Tibial nerve (tissue), 4 donors: ENCODE measurements around the gene GRHL1. TPM values are rescaled to one million over a fixed set of nuclear protein-coding genes. Genes with fewer than 3 reads are reported as not detected.

Source experiments
- DNase-seq, 2 donors: peaks; one replicate each; pipeline ENCODE4 v3.0.0-alpha.2; 2019; ENCODE audit warnings: low spot score in 2 of 2
- H3K27ac ChIP-seq, 4 donors: fragments of 200-600 bp; sonication (generic) in 3 of 4; one replicate each; pipeline ENCODE4 v1.5.1; 2017 to 2019; ENCODE audit warnings: mild to moderate bottlenecking in 1 of 4
- H3K27me3 ChIP-seq, 2 donors: fragments of 200-600 bp; sonication (generic) in 1 of 2; one replicate each; pipeline versions ENCODE4 v1.5.1 to v1.6.0; 2017 to 2019
- H3K36me3 ChIP-seq, 3 donors: fragments of 200-600 bp; sonication (generic); one replicate each; pipeline ENCODE4 v1.5.1; 2018 to 2019
- H3K4me1 ChIP-seq, 4 donors: fragments of 200-600 bp; sonication (generic) in 3 of 4; one replicate each; pipeline ENCODE4 v1.5.1; 2017 to 2019
- H3K4me3 ChIP-seq, 4 donors: fragments of 200-600 bp; sonication (generic) in 3 of 4; one replicate each; pipeline ENCODE4 v1.5.1; 2017 to 2019; ENCODE audit warnings: mild to moderate bottlenecking in 1 of 4, moderate library complexity in 1 of 4
- H3K9me3 ChIP-seq, 4 donors: fragments of 200-600 bp; sonication (generic) in 3 of 4; one replicate each; pipeline ENCODE4 v1.5.1; 2017 to 2019
- EP300 ChIP-seq, 2 donors: sonication (generic); formaldehyde crosslinking; IDR thresholded peaks; one replicate each; pipeline ENCODE4 v1.6.1; 2017; ENCODE audit warnings: antibody characterized with exemption in 2 of 2, mild to moderate bottlenecking in 1 of 2
- POLR2A ChIP-seq, 2 donors: fragments of 450-650 bp; IDR thresholded peaks; one replicate each; pipeline ENCODE4 v1.6.1; 2017; ENCODE audit warnings: antibody characterized with exemption in 2 of 2, mild to moderate bottlenecking in 2 of 2, moderate library complexity in 2 of 2
- WGBS, 2 donors: methylation state at CpG; one replicate each; pipeline ENCODE4 v1.1.5; 2018; 5-methylcytosine and 5-hydroxymethylcytosine counted together
- total RNA-seq, 4 donors: library from RNA; depleted of rRNA; stranded (reverse); fragments of >200 nt; gene quantifications; one replicate each; pipeline ENCODE4 v1.1.0, GENCODE V29; 2016
- TF ChIP-seq, protein P1 (sequence below), 5 experiments: fragments of 200-600 bp in 3 of 5; fragments of 450-650 bp in 2 of 5; sonication (generic) in 3 of 5; IDR thresholded peaks; one replicate each; pipeline ENCODE4 v1.5.1; 2016 to 2019; ENCODE audit warnings: antibody characterized with exemption in 5 of 5, mild to moderate bottlenecking in 3 of 5, moderate library complexity in 2 of 5

The GRHL1 gene
- total RNA-seq, 4 donors from 2014 or later = 0.66 to 4.2 (median 2.3) TPM; not detected in 1

DNA sequence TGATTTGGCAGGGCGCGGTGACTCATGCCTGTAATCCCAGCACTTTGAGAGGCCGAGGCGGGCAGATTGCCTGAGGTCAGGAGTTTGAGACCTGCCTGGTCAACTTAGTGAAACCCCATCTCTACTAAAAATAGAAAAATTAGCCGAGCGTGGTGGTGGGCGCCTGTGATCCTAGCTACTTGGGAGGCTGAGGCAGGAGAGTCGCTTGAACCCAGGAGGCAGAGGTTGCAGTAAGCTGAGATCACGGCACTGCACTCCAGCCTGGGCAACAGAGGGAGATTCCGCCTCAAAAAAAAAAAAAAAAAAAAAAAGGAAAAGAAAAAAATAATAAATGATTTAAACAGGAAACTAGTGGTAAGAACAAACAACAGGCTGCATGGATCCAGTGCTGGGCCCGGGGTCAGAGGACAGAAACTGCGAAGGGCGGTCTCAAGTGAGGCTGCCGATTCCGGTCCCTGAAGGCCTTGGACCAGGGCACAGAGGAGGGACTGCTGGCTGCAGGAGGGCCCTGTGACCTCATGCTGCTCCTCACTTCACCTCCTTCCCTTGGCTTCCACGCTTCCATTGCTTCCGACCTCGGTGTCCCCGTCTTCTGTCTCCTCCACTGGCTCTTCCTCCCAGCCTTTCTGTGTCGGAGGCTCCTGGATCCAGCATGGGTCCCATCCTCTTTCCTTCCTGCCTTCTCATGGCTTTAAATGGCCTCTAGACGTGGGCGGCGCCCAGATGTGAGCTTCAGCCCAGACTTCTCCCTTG lies 2.1 kb upstream of the GRHL1 start:
- Histone ChIP-seq H3K36me3 (no peaks in the 10 kb centered on the region), H3K4me1 (peaks cover 0 to 15% (median 3%) of the 10 kb centered on the region in 4 donors), H3K4me3 (no peak overlapping the region), H3K9me3 (no peaks in the 10 kb centered on the region), H3K27ac (no peak overlapping the region), H3K27me3 (no peaks in the 10 kb centered on the region)
- WGBS, 2 donors = 92 to 94% methylated on average over 23 of the region's 23 CpGs
- no peak for TF ChIP-seq EP300 (IDR thresholded peaks at IDR 0.05)
- TF ChIP-seq, protein P1, sequence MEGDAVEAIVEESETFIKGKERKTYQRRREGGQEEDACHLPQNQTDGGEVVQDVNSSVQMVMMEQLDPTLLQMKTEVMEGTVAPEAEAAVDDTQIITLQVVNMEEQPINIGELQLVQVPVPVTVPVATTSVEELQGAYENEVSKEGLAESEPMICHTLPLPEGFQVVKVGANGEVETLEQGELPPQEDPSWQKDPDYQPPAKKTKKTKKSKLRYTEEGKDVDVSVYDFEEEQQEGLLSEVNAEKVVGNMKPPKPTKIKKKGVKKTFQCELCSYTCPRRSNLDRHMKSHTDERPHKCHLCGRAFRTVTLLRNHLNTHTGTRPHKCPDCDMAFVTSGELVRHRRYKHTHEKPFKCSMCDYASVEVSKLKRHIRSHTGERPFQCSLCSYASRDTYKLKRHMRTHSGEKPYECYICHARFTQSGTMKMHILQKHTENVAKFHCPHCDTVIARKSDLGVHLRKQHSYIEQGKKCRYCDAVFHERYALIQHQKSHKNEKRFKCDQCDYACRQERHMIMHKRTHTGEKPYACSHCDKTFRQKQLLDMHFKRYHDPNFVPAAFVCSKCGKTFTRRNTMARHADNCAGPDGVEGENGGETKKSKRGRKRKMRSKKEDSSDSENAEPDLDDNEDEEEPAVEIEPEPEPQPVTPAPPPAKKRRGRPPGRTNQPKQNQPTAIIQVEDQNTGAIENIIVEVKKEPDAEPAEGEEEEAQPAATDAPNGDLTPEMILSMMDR (IDR thresholded peaks at IDR 0.05) = no peak
- DNase-seq = no peak

DNA sequence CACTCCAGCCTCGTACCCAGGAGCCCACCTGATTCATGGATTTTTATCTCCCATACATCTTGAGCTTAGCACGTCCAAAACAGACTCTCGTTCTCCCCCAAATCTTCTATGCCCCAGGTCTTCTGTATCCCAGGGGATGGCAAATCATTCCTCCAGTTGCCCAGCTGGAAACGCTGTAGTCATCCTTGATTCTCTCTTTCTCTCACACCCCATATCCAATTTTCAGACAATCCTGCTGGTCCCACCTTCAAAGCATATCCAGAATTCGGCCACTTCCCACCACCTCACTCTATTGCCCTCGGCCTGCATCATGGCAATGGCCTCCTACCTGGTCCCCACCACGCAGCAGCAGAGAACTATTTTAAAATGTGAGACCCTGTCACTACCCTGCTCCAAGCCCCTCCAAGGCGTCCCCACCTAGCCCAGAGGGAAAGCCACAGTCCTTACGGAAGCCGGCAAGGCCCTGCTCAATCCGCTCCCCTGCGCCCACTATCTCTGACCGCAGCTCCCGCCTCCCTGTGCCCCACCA lies 1.4 kb upstream of the GRHL1 start:
- DNase-seq = no peak
- no peak for TF ChIP-seq POLR2A (IDR thresholded peaks at IDR 0.05)
- TF ChIP-seq, protein P1 (IDR thresholded peaks at IDR 0.05) = no peak
- no peak for TF ChIP-seq EP300 (IDR thresholded peaks at IDR 0.05)
- H3K9me3 ChIP-seq = no peaks in the 10 kb centered on the region
- no peaks in the 10 kb centered on the region for H3K36me3 ChIP-seq
- H3K4me1 ChIP-seq = peaks cover 0 to 15% (median 3%) of the 10 kb centered on the region in 4 donors
- WGBS, 2 donors = 94 to 95% methylated on average over 14 of the region's 14 CpGs
- H3K4me3 ChIP-seq = no peak overlapping the region
- no peaks in the 10 kb centered on the region for H3K27me3 ChIP-seq
- no peak overlapping the region for H3K27ac ChIP-seq

DNA sequence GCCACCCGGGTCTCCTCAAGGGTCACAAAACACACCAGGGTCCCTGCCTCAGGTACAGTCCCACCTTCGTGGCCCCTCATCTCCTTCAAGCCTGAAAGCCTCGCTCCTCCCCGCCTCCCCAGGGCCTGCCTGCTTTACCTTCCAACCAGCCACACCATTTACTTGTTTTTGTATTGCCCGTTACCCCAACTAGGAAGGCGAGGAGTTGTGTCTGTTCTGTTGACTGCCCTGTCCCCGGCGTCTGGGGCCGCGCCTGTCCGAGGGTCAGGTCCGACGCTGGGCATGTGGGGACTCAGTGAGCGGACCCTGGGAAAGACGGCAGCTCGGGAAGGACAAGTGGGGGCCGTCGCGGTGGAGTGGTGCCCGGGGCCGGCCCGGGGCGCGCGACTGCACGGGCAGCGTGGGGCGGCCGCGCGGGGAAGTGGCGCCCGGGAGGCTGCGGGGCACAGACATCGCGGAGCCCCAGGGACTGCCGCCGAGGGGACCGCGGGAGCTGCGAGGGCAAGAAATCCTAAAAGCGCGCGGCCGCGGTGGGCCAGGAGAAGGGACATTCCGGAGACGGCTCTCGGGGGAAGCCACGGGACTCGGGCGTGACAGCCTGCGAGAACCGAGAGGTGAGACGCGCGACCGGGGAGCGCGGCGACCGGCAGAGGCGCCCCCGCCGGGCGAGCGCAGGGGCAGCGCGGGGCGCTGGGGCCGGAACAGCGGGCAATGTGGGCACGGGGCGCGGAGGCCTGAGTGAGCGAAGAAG lies 797 bp upstream of the GRHL1 start:
- Histone ChIP-seq H3K9me3 (no peaks in the 10 kb centered on the region), H3K27me3 (no peaks in the 10 kb centered on the region), H3K4me1 (peaks cover 0 to 15% (median 3%) of the 10 kb centered on the region in 4 donors), H3K4me3 (peak overlapping the region; percentile 21 to 63 (median 56)), H3K27ac (peak overlapping the region in 2 of 4 donors; percentile 47 to 61), H3K36me3 (no peaks in the 10 kb centered on the region)
- WGBS, 2 donors = 12 to 16% methylated on average over 47 to 49 of the region's 76 CpGs
- no peak for DNase-seq
- TF ChIP-seq, protein P1 (IDR thresholded peaks at IDR 0.05) = no peak
- TF ChIP-seq EP300 (IDR thresholded peaks at IDR 0.05) = no peak
- TF ChIP-seq POLR2A (IDR thresholded peaks at IDR 0.05) = no peak

DNA sequence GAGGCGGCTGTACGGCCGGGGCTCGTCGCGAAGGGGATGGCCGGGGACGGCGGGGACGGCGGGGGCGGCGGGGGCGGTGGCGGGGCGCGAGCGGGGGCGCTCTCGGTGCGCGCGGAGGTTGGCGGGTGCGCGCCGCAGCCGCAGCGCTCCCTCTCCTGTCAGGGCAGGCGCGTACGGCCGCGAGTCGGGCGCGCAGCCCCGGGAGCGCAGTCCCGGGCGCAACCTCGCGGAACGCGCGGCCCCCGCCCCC lies 296 bp upstream of the GRHL1 start:
- no peaks in the 10 kb centered on the region for H3K27me3 ChIP-seq
- H3K36me3 ChIP-seq = no peaks in the 10 kb centered on the region
- H3K4me1 ChIP-seq = peaks cover 0 to 15% (median 3%) of the 10 kb centered on the region in 4 donors
- no peaks in the 10 kb centered on the region for H3K9me3 ChIP-seq
- peak overlapping the region in 2 of 4 donors; percentile 47 to 61 for H3K27ac ChIP-seq
- peak overlapping the region in 3 of 4 donors; percentile 55 to 63 (median 57) for H3K4me3 ChIP-seq
- TF ChIP-seq, protein P1 (IDR thresholded peaks at IDR 0.05) = peak in 2 of 5 experiments; percentile 6 to 17
- no peak for TF ChIP-seq EP300 (IDR thresholded peaks at IDR 0.05)
- no CpG with 5 or more reads among the region's 47 CpGs for WGBS, 2 donors
- DNase-seq = no peak

DNA sequence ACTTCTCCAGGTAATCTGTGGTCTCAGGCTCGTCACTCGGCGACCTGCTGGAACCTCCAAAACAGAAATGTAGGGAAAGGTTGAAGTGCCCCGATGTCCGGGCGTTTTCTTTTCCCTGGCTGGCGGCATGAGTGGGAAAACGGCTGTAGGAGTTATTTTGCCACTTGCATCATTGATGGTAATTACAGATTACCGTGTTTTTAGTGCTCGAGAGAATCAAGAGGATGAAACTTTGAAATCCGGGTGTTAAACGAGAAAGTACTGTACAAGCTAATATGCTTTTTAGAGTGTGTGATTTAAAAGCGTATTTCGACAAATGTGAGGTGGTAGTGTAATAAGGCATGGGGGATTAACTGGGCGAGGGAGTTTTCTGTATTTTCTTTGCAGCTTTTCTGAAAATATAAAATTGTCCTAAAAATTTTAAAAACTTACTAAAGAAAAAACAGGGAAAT lies 819 bp downstream of the GRHL1 start:
- Histone ChIP-seq H3K4me1 (peaks cover 0 to 15% (median 3%) of the 10 kb centered on the region in 4 donors), H3K9me3 (no peaks in the 10 kb centered on the region), H3K4me3 (peak overlapping the region; percentile 50 to 81 (median 60)), H3K27ac (peak overlapping the region in 1 of 4 donors; percentile 65), H3K36me3 (no peaks in the 10 kb centered on the region), H3K27me3 (no peaks in the 10 kb centered on the region)
- no peak for DNase-seq
- 26 to 27% methylated on average over 15 of the region's 15 CpGs for WGBS, 2 donors
- TF ChIP-seq POLR2A (IDR thresholded peaks at IDR 0.05) (no peak), EP300 (IDR thresholded peaks at IDR 0.05) (no peak)
- TF ChIP-seq, protein P1 (IDR thresholded peaks at IDR 0.05) = no peak
